RWPE1 (cell line): ENCODE data around the gene GUCA2B.
A peak's percentile ranks its signal among the peaks of the same experiment; 100 is the strongest.

Experiments used
- CTCF ChIA-PET: fragments of 350-600 bp; sonication (Branson Sonifier 250); formaldehyde crosslinking; extraction: SDS; loops from one replicate; lab custom pipeline; 2021; lab: Yijun Ruan, JAX
- POLR2A ChIA-PET: fragments of 400-600 bp; formaldehyde crosslinking; extraction: SDS; loops from one replicate; lab custom pipeline; 2020; ENCODE audit warnings: antibody characterized with exemption; ENCODE audit not compliant: low non-redundant PET; lab: Yijun Ruan, JAX
- DNase-seq: peaks from one replicate; pipeline ENCODE4 v3.0.0; 2012; ENCODE audit warnings: low spot score
- H3K27ac ChIP-seq: fragments of 450-650 bp; 2 replicates; pipeline ENCODE4 v1.5.1; 2017
- CTCF ChIP-seq: fragments of 450-650 bp; conservative IDR thresholded peaks from 2 replicates; pipeline ENCODE4 v1.5.1; 2017; ENCODE audit warnings: low read depth, mild to moderate bottlenecking

Gene GUCA2B

GRCh38 chr1:42172381-42173133 is 19.3 kb downstream of the GUCA2B start:
- peak overlapping the region; percentile 63 for H3K27ac ChIP-seq
- ChIA-PET CTCF (interaction anchor here (0.5 to 1.8 kb wide), 11 partner anchors 10 to 781 kb away, joined by 3 to 6 read pairs (median 5); partner anchors contain the start of gene FOXJ3), POLR2A (no interaction called here)
- TF ChIP-seq CTCF: no peak
- DNase-seq: no peak

GRCh38 chr1:42173155-42173933 is 20.1 kb downstream of the GUCA2B start:
- ChIA-PET POLR2A (no interaction called here), CTCF (interaction anchor here (0.6 to 1.8 kb wide), 22 partner anchors 10 to 1945 kb away, joined by 3 to 7 read pairs (median 4); partner anchors contain the start of gene FOXJ3)
- H3K27ac ChIP-seq: peak overlapping the region; percentile 63
- DNase-seq: peak; percentile 48
- peak; percentile 95 for TF ChIP-seq CTCF

- ChIA-PET POLR2A (no interaction called here), CTCF (interaction anchor here (0.5 to 1.8 kb wide), 25 partner anchors 9 to 1946 kb away, joined by 3 to 7 read pairs (median 4); partner anchors contain the start of gene FOXJ3)
- no peak for TF ChIP-seq CTCF
- DNase-seq: peak; percentile 70
- no peak overlapping the region for H3K27ac ChIP-seq
These were observed 20.9 kb downstream of the GUCA2B start for GRCh38 chr1:42173961-42174735.

- POLR2A ChIA-PET: no interaction called here
- no peak for DNase-seq
- no peak for TF ChIP-seq CTCF
- no peak overlapping the region for H3K27ac ChIP-seq
- CTCF ChIA-PET: interaction anchor here (0.6 kb wide), 2 partner anchors 73 to 135 kb away, joined by 3 read pairs; no protein-coding TSS in a partner anchor
These were observed 22.3 kb downstream of the GUCA2B start for GRCh38 chr1:42175314-42176054.

GRCh38 chr1:42176902-42177519 is 23.8 kb downstream of the GUCA2B start:
- CTCF ChIA-PET: interaction anchor here (0.7 to 0.9 kb wide), 3 partner anchors 30 to 232 kb away, joined by 3 to 5 read pairs (median 4); no protein-coding TSS in a partner anchor
- H3K27ac ChIP-seq: no peak overlapping the region
- POLR2A ChIA-PET: no interaction called here
- DNase-seq: peak; percentile 56
- TF ChIP-seq CTCF: peak; percentile 85
